HG03520 (cell line): ENCODE results near the gene DGKB.
A peak's percentile ranks its signal among the peaks of the same experiment; 100 is the strongest.

Experiments used
- ATAC-seq: cut with Tn5 transposase; IDR thresholded peaks from one replicate; pipeline ENCODE4 v1.9.1; 2021; ENCODE audit warnings: mild to moderate bottlenecking, moderate library complexity; ENCODE audit not compliant: unreplicated experiment

Gene DGKB

DNA sequence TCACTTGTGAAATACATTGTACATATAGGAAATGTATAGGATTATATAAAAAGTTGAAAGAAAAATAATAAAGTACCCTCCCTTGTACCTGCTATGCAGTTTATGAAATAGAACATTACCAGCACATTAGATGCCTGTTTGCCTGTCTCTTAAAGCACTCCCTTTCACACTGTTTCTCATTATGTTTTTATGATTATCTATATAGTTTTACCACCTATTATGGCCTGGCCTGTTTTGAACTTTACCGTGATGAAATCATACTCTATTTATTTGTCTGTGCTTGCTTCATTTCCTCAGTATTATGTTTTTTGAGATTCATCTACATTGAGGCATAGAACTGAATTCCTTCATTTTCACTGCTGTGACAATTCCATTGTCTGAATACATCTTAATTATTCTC is 41.1 kb downstream of the DGKB start:
- ATAC-seq, result no peak

DNA sequence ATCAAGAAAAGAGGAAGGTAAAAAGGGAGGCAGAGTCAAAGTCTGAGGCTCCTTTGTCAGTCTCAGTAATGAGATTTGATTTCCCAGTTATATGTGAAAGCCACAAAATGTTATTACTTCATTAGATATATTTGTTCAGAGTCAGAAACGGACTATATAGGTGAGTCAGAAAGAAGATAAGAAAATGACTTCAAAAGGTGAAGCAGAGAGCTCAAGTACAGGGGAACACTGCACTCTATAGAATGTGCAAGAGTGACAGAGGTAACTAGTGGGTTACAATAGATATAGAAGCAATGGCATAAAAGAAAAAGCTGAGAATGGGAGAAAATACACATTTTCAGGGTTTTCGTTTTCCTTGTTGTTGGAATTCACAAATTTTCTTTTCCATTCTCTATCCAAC is 43.3 kb downstream of the DGKB start:
- ATAC-seq, result no peak

DNA sequence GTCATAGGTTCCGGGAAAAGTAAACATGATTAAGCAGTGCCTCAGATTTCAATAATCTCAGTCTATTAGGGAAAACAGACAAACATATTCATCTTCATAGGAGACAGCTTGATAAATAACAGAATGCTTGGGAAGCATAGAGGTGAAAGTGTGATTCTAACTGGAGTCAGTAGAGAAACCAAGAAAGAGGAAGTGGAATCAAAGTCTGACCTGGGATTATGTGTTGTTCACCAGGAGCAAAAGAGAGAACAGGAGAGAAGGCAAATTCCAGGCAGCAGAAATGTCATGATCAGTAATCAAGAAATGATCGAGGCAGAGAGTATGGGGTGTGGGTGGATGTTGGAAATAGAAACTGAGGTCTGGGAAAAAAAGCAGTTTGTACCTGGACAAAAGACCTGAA is 43.7 kb downstream of the DGKB start:
- no peak for ATAC-seq

DNA sequence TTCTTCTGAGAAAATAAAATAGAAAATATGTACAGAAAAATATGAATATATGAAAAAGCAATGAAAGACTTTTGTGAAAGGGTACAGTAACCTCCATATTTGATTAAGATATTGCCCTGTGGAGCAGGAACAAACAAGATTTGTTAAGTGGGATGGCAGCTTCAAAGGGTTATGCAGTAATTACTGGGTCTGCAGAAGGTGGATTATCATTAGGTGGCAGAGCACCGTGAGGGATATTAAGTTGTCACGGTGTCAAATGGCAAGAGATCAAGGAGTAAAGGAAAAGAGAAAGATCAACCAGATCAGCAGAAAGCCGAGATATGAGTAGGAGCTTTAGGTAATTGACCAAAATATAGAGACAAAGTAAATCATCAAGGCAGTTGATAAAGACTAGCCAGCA is 44.1 kb downstream of the DGKB start:
- ATAC-seq, result no peak

DNA sequence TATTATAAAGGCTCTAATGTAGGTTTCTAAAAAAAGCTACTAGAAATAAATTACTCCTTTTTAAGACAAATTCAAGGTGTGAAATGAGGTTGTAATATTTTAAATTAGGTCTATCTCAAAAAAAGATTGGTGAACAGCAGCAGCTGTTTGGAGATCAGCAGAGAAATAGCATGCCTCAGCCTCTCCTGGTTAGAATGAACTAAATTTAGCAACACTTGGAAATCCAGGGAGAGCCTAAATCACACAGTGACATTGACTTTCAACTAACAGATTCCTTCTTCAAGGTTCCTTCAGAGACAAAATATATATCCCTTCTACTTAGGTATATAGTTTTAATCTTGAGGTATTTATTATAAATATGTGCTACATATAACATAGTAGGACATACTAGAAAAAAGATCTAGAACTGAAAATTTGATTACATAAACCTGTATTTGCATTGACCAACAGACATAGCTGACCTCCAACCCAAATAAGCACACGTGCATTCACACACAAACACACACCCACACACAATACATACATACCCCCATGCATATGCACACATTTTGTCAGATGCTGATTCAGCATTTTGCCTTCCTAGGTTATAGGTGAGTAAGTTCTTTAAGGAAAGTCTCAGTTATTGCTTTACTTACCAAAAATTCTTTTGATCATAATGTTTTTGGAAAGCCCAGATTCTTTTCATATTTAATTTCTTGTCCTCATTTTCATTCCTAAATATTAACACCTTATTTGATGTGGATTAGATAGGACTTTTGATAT is 47.3 kb downstream of the DGKB start:
- no peak for ATAC-seq

DNA sequence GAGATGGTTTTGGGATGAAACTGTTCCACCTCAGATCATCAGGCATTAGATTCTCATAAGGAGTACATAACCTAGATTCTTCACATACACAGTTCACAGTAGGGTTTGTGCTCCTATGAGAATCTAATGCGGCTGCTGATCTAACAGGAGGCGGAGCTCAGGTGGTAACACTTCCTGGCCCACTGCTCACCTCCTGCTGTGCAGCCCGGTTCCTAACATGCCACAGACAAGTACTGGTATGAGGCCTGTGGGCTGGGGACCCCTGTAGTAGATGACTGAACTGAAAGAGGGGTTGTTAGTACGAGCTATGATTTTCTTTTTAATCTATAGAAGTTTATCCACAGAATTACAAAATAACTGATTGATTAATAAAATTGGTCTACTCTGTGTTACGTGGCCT is 48.1 kb downstream of the DGKB start:
- ATAC-seq, result no peak

DNA sequence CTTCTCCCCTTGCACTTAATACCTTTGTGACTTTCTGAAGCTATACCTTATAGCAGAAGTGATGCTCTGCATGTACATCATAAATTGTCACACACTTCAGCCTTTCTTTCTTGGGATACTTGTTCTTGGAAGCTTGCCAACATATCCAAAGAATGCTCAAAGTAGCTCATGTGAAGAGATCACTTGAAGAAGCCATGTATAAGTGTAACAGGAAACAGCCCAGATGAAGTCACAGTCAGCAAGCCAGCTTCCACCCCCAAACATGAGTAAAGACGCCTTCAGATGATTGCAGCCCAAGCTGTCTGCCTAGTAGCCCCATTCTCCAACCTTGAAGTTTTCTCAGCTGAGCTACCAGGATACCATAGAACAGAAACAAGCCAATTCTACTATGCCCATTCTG is 50.9 kb downstream of the DGKB start:
- ATAC-seq, result no peak

DNA sequence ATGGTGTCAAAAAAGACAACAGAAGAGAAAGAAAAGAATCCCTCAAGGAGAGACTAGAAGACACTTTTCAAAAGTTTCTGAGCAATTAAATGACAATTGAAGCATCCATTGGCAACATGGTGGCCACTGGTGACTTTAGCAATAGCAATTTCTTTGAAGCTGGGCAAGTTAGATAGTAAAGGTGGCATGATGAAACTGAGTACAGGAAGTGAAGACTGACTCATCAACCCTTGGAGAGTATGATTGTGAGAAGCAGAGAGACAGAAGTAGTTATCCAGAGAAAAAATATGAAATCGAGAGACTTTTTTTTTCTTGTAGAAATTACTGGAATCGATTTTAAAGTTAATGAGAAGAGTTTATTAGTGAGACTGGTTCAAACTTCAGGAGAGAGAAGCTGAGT is 52.5 kb downstream of the DGKB start:
- ATAC-seq, result no peak

DNA sequence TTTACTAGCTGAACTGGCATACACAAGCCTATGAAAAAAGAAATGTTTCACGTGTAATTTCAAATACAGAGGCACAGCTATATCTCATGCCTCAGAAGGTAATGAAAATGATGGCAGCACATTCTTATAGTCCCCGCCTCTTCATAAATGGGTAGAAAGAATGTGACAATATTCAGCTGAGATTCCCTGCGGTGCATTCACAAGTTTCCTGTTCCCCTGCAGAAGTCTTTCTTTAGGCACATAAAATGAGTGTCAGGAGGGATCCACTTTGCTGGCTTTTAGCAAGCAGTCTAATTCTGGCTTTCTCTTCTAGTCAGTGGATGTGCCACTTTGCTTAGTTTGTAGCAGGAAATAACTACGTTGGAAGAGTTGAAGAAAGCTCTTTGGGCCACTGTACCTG is 56.1 kb downstream of the DGKB start:
- ATAC-seq, result no peak

DNA sequence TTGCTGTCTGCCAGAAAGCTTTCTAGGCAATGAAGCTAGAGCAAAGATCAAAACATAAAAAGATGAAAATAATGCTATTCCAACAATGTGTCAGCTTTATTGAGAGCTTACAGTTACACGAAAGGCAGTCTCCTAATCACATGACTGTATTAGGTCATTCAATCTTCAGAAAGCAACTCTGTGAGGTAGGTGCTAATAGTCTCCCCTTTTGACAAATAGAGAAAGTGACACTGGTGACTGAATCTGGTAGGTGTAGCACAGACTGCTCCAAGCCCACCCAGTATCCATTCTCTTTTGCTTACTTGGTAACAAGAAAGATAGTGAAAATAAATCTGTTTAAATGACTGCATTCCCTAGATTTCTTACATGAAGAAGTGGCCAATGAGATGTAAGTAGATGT is 58.8 kb downstream of the DGKB start:
- ATAC-seq, result no peak

DNA sequence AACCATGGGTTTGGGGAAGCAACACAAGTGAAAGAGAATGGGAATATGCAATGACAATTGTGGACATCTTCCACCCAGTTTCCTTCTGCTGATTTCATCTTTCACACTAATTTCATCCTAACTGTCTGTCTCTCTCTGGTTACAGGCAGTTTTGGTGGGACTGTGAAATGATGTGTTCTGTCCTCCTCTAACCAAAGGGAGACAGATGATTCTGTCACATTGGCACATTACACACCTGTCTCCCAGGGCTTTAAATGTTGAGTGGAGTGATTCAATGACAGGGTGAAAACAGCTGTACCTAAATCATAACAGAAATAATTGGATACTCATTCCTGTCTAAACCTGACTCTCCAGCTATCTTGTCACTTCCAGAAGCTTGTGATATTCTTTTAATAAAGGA is 60.0 kb downstream of the DGKB start:
- no peak for ATAC-seq

DNA sequence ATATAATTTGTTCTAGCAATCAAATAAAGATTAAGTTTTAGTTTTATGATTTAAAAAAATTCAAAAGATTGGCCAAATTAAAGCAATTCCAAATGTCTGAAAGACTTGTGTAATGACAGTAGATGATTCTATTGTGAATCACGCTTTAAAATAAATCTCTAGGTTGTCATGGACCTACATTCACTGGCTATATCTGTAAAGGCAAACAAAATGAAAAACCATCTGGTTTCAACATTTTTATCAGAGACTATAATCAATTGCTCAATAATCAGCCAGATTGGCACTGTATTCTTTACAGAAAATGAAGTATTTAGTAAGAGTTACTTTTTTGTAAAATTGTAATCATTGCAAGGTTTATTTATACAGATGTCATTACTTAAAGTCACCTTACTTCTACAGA is 60.7 kb downstream of the DGKB start:
- no peak for ATAC-seq

DNA sequence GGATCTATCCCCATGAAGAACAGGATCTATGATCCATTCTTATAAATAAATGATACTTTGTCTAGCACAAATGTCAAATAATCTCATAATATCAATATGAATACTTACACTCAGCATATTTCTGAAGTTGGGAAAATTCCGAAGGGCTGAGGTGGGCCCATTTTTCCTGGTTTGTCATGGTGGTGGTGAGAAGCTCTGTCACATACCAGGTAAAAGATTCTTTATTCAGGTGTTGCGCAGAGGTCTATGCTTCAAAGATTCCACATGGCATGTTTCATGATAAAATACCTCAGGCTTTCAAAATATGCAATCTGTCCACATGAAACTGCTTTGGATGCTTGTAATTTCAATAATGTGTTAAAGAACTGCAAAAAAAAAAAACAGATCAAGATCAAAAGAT is 61.5 kb downstream of the DGKB start:
- no peak for ATAC-seq

DNA sequence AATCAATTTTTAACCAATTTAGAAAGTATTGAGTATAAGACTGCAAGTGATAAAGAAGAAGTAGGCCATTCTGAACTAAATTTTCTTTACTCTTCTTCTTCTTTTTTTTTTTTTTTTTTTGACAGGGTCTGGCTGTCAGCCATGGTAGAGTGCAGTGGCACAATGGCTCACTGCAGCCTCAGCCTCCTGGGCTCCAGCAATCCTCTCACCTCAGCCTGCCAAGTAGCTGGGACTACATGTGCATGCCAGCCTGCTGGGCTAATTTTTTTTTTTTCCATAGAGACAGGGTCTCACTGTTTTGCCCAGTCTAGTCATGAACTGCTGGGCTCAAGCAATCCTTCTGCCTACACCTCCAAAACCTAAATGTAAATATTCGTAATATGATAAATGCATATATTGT is 63.2 kb downstream of the DGKB start:
- ATAC-seq, result no peak

DNA sequence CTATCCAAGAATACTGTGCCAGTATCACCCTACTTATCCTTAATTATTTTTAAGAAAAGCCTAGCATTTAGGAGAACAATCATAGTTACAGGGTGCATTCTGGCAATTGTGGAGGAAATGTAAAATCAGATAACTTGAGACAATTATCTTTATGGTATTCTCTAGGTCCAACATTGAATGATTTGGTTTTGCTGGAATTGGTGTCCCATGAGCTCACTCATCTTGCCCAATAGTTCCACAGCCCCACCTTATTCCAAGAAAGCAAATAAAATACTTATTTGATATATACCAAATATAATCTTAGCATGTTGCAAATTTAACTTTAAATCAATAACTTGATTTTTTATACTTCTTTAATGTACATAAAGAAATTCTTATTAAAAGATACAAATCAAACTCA is 65.3 kb downstream of the DGKB start:
- ATAC-seq, result no peak

DNA sequence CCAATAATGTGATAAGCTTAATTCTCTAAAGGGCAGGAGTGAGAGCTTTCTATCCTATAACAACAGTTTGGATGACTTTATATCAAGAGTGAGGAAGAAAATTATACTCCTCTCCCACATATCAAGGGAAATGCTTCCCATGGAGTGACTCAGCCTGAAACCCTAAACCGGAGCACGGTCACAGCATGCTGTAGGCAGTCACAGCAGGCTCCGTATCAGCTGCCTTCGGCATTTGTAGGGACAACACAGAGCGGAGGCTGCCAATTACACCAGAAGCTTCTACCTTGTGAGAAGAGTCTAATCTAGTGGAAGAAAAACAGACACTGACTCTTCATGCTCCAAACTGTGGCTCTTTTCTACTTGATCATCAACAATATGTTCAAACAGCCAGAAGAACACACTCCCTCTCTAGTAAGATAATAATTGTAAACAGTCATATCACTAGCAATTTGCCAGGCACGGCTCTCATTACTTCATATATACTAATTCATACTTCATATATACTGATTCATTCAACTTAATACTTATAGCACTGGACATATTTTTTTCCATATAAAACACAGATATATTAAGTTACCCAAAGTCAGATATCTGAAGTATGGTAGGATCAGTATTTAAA is 65.9 kb downstream of the DGKB start:
- no peak for ATAC-seq

DNA sequence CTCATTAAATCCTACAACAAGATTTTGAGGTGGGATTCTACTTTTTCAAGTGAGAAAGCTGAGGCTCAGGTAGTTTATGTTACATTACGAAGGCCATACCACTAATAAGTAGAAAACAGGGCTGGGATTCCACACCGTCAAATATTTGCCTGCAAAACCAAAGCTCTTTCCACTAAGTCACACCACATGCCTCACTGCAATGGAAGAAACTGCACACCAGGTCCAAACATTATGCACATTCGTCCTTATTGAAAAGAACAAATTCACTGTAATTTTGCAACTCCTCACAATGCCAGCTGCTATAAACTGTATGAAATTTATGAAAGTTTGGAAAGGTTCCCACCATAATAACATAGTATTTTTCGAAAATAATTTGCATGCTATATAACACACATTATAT is 66.5 kb downstream of the DGKB start:
- ATAC-seq, result no peak

DNA sequence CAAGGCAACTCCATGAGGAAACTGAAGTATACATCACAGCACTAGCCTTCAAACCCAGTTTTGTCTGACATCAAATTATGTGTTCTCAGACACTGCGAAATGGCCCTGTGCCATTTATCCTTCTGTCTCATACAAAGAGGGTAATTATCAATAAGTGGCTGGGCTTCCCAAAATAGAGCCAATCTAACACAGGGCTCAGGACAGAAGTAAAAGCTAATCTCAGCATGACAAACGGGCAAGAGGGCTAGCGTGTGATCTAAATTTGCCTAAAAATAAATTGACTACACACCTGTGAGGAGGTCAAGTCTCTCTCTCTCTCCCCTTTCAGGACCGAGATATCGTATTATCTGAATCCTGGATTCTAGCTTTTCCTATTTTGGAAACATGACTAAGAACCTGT is 67.2 kb downstream of the DGKB start:
- no peak for ATAC-seq

DNA sequence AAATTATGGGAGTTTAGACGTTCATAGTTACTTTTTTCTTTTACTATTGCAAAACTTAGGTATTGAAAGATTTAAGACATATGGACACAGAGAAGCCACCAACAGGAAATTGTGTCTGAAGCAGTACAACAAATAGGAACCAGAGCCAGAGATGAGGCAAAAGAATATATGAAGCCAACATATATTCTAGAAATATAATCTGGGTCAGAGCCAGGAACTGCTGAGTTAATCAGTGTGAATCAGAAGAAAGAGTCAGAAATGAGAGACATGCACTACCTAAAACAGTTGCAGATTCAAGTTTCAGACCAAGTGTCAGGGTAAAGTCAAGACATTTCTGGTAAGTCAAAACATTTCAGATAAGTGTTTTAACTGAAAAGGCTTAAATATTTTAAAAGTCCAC is 67.7 kb downstream of the DGKB start:
- ATAC-seq, result no peak

DNA sequence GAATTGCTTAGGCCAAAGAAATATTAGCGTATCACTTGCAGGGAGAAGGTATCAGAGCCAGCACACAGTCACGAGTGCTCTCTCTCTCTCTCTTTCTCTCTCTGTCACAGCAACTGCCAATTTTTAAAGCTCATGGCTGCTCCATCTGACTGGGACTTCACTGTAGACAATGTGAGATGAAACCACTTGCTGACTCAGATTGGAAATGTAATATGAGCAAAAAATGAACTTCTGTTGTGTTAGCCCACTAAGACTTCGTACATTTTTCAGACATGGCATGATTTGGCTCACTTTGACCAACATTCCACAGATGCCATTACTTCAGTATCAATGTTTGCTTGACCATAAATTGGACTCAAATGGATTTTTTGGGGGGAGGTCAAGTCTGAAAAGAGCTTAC is 68.1 kb downstream of the DGKB start:
- peak; percentile 54 for ATAC-seq

DNA sequence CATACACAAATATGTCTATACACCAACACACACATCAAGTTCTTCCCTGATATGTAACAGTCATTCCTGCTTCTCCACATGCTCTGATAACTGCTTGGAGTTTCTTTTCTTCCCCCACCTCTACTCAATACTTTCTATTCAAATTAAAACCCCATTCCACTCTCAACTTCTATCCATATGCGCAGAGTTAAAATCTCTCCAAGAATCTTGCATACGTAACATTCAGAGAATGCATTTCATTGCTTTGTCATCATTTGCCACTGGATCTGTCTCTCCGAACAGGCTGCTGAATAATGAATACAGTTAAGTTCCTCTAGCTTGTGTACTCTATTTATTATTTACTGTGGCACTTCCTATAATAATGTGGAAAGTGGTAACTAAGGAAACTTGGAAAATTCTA is 68.8 kb downstream of the DGKB start:
- no peak for ATAC-seq

DNA sequence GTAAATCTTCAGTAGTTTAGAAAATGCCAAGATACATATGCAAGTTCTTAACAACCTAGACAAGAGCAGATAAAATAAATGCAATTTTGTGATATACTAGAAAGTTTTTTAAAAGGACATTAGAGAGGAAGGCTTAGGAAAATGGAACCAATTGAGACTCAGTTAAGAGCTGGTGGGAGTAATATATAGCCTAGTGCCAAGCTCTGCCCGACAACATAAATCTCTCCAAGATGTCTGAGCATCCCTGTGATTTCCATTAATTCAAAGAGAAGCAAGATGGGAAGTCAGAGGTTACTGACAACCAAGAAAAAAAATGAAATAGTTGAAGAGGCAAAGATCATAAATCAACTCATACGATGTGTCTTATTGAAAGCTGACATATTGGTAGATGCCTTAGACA is 74.5 kb downstream of the DGKB start:
- no peak for ATAC-seq

DNA sequence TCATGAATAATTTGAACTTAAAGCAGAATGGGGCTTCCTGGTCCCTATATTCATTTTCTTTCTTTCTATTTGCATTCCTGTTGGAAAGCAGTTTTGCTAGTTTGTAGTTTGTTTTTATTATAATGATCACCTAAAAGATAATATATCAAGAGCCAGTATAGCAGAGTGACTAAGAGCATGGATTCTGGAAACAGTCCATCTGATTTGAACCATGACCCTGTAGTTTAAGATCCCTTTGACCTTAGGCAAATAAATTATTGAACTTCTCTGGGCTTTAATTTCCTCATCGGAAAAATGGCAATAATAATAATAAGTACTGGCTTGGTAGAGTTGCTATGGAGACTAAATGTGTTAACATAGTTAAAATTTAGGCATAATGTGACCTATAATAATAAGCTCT is 76.1 kb downstream of the DGKB start:
- no peak for ATAC-seq
